GM18867 (cell line): ENCODE results near the gene MYO16.
"Not testable (repeated sequence)": the region's sequence is repeated elsewhere in the genome, so short reads cannot be mapped to it uniquely, and the experiment has no call there.

Experiments used
- ATAC-seq: cut with Tn5 transposase; IDR thresholded peaks from one replicate; pipeline ENCODE4 v1.9.1; 2021; ENCODE audit warnings: mild to moderate bottlenecking, moderate library complexity; ENCODE audit not compliant: unreplicated experiment

The MYO16 gene

DNA sequence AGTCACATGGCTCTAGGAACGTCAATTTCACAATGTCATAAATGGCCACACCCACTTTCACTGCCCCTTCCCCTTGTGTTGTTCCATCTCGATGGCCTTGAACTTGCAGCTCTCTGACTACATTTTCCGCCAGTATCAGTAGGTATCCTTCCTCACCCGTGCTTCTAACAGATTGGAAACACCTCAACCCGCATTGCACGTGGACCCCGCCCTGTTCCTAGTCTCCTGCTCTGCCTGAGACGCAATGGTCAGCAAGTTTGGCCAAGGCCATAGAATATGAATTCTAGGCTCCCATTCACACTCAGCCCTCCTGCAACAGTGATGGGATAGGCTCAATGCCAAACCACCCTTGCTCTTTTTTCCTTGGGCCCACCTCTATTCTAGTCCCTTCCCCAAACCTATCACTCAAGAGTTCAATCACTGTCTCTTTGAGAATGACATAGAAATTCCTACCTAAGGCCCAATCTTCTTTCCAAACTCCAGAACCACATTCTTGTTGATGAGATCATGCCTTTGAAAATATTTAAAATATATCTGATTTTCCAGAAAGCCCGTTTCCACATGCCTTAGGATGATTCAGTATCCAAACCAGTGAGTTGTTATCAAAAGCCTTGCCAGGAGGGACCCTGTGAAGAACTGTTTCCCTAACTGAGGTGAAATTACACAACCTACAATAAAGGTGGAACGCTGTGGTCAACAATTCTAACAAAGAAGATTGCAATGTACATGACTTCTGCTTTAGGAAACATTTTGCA lies 334.6 kb downstream of the MYO16 start:
- ATAC-seq = no peak

DNA sequence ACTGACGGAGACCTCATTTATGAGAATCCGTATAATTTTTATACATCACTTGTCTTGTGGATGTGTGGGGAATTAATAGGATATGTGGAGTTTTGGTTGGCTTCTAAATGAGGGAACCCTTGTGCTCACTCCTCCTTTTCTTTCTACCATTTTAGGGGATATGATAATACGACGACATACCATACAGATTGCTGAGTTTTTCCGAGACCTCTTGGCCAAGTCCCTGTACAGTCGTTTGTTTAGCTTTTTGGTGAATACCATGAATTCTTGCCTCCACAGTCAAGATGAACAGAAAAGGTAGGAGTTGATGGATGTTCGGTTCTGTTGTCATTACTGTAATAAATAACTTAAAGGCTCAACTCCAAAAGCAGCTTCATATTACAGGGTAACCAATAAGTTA lies 335.2 kb downstream of the MYO16 start:
- no peak for ATAC-seq

DNA sequence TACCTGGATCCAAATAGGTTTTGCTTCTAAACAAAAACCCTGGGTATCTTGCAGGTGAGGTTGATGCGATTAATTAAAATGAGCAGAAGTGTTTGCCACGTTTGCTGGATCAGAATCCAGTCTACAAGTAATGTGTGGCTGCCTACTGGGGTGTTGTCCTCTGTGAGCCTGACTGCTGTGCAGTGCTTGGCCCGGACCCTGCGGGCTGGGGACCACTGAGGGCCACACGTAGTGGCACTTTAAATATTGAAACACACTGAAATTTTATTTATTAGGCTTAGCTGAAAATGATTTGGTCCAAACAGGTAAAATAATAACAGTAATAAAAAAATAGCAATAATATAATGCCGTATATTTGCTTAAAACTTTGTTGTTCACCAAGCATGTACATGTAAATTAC lies 338.0 kb downstream of the MYO16 start:
- no peak for ATAC-seq

DNA sequence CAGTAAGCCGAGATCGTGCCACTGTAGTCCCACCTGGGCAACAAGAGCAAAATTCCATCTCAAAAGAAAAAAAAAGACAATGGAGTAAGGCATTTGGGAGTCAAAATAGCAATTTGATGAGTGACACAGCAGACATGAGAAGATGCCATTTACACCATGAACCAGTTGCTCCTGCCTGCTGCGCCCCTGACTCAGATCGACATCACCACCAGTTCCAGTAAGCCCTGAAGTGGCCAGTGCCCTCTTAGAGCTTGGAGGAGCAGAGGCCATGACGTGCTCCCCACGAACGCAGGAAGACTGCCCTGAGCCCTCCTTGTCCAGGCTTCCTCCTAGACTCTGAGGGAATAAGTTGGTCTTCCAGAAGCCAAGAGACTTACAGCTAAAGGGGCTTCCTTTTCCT lies 339.2 kb downstream of the MYO16 start:
- no peak for ATAC-seq

DNA sequence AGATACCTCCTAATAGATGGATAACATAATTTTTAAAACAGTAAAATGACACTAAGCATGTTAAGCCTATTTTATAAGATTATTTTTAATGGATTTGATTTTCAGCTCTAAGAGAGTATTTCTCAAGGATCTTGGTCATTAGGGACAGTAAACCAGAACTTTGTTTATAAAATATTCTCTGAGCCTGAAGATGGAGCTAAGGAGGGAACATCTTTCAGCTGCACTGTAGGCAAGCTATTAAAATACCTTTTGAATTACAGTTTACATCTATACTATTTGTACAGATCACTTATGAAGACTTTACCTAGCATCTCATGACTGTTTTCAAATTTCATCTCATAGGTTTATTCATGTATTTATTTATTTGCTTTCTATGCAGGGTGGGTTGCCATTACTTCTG lies 345.3 kb downstream of the MYO16 start:
- no peak for ATAC-seq

DNA sequence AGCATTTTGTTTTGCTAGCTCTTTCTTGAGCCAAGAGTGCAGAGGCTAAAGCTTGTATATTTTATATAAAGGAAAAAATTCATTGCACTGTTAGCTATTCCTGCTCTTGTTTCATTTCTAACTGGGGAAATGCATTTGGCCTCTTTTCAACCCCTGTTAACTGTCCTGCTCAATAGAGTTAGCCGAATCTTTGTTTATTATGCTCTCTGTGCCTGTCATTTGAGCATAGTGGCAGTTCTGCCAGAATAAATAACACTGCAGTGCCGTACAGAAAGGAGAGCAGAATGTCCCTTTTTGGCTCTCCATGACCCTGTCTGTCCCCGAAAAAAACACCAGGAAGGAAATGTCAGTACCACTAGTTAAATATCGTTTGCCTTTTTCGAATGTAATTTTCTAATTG lies 350.8 kb downstream of the MYO16 start:
- ATAC-seq = no peak

DNA sequence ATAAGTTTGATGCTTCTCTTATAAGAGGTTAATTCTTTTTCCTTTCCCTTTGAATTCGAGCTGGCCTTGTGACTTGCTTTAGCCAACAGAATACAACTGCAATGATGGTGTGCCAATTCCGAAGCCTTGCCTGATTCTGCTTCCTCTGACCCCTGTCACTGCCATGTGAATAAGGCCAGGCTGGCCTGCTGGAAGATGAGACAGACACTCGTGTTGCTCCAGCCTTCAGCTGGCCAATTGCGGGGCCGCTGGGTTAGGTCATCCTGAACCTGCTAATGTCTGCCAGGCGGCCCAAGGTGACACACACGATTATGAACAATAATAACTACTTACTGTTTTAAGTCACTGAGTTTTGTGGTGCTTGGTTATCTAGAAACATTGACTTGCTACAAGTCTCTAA lies 352.0 kb downstream of the MYO16 start:
- no peak for ATAC-seq

DNA sequence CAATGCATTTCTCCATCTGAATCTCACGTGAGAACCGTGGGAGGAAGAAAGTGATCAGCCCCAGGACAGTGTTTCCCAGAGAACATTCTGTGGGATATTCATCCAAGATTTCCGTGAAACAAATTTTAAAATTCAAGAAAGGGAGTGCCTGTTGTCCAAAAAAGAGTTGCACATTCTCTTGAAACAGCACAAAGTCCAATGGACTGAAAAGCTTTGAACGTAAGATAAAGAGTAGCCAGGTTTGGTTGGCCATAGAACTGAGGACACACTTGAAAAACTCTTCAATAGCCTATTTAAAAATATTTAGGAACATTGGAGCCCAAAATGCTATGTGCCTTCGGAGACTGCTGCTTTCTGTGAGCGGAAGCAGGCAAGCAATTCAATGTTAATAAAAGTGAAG lies 353.9 kb downstream of the MYO16 start:
- ATAC-seq = no peak

DNA sequence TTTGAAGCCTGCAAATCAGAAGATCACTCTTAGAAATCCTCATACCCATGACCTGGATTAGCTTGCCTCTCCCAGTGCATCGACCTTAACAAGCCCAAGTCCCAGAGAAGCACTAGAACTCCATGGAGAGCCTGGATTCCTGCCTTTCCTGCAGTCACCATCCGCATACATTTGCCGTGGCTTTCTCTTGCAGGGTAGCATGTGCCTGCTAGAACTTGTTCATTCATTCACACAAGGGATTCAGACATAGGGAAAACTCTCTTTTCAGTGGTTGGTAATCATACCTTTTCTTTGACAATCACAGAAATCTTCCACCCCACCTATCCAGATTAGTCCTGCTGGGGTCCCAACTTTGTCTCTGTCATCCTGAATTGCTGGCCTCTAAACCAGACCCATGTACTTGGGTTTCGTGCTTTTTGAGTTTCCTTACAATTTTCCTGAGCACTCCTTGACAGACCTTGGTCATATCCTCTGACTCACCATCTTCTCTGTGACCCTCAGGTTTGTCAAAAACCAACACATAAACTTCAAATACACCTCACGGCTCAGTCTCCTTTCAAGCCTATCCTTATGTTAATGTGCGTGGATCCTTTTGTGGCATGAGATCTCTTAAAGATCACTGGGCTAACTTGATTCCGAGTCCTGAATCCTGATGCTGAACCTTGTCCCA lies 355.0 kb downstream of the MYO16 start:
- ATAC-seq = no peak

DNA sequence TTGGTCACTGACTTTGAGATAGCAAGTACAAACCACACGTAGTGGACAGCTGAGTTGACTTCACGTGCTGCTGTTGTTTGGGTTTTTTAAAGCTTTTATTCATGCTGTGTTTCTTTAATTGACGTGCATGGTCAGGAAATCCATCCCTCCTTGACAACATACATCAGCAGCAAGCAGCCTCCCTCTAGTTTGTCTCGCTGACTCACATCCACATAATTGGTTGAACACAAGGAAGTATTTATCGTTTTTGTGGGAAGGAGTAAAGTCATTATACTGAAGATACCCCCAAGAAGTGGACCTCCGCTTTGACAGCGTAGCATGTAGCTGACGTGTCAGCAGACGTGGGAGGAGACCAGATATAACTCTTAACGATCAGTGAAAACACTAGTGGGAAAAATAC lies 355.8 kb downstream of the MYO16 start:
- ATAC-seq = no peak

DNA sequence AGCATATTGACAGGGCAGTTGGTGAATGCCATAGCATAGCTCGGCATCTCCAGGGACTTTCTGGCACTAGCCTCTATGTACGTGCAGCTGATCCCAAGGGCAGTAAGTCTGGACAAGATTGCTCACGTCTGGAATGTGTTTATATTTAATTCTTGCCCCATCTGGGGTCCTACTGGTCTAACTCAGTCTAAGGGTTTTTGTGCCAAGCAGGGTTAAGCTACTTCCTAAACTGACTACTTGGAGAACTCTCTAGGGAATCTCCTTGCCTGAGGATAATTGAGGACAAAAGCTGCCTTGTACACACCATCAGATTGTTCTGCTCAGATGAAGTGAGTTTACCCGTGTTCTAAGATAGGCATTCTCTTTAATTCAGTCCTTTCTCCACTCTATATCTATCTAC lies 358.1 kb downstream of the MYO16 start:
- ATAC-seq = no peak

DNA sequence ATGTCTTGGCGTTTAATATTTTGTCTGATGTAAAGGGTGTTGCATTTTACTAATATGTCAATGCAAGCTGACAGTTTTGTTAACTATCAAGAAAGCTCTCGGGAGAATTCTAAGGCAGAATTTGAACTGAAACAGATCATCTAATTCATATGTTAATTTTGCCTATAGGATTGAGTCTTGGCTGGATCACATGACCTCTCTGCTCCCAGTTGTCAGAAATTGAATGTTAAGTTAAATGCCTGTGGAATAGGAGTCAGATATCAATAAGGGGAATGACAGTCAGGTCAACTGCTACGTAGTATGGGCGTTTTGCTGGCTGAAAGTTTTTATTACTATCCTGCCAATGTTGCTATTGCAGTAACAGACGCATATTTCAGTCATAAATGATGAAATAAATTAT lies 358.5 kb downstream of the MYO16 start:
- ATAC-seq = no peak

DNA sequence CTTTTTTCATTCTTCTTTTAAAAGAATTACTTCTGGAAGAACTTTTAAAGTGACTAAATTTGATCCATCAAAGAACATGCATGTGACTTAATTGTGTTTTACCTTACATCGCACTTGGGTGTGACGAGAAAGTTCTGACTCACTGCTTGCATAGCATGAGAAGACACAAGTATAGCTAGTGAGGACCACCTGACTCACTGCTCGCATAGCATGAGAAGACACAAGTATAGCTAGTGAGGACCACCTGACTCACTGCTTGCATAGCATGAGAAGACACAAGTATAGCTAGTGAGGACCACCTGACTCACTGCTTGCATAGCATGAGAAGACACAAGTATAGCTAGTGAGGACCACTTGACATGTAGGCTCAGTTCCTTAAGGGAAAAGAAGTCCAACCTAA lies 362.0 kb downstream of the MYO16 start:
- not testable (repeated sequence) for ATAC-seq

DNA sequence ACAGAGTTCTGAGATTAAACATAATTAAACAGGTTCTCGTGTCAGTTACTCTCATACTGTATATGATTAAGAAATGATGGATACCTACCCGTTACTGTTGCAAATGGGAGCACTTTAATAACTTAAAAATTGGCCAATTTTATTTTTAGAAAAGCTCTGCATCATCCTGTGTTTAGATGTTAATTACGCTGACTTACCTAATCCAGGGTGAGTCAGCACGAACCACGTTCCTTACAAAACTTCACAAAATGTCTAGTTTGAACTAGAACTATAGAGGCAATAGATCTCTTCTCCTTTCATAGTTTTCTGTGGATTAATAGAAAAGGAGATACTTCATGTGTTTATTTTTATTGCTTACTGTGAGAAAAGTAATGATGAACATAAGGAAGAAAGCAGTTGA lies 363.9 kb downstream of the MYO16 start:
- no peak for ATAC-seq

DNA sequence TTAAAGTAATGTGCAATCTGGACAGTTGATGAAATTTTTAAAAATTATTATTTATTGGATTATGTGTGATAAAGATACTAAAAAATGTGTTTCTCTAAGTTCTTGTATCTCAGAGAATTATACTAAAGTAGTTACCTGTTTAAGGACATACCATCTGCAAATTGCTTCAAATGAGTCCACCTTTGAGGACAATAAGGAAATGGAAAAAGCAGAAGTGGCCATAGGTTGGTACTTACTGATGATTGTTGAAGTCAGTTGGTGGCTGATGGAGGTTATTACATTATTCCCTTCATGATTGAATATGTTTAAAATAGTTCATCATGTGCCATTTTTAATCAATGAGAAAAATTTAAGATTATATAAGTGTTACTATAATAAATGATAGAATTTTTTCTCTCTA lies 367.0 kb downstream of the MYO16 start:
- no peak for ATAC-seq

DNA sequence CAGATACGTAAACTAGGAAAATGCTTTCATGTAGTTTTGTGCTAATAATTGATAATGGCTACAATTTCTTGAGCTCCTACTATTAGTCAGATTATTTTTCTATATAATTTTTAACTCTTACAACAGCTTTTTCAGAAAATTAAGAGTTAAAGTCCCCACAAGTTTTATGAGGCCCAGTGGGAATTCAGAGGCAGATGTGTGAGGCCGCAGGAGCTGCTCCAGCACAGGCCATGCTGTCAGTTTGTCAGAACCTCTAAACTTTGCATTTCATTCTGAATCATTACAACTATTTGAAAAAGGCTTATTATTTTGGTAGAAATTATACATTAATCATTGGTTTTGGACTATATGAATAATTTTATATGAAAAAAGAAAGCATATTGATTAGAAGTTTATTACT lies 370.8 kb downstream of the MYO16 start:
- no peak for ATAC-seq

DNA sequence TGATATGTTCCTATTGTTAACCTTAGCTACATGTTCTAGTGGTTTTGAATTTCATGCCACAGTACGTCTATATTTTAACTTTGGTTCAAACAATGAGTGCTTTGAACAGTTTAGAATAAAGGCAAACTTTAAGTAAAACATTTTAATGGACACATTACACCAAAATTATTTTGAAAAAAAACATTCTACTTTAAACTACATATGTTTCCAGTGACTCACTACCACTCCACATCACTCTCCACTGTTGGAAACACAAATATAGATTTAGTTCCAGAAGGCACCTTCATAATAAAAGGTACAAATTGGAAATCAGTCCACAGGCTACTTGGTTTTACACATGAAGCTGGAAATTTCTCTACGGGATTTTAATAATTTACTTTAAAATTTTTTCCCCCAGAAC lies 373.5 kb downstream of the MYO16 start:
- ATAC-seq = no peak

DNA sequence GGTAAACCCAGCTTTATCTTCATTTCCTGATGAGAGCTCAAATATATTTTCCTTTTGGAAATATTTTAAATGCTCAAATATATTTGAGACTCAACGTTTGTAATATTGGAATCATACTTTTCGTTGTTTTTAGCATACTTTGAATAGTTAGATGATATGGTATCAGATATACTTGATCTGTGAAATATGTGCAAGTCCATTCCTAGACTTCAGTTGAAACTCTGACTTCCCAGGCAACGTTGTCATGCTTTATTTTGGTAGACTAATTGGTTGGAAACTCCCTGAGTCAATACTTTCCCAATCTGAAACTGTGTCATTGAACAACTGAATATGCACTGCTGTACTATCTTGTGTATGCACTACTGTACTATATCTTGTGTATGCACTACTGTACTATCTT lies 378.5 kb downstream of the MYO16 start:
- ATAC-seq = no peak

DNA sequence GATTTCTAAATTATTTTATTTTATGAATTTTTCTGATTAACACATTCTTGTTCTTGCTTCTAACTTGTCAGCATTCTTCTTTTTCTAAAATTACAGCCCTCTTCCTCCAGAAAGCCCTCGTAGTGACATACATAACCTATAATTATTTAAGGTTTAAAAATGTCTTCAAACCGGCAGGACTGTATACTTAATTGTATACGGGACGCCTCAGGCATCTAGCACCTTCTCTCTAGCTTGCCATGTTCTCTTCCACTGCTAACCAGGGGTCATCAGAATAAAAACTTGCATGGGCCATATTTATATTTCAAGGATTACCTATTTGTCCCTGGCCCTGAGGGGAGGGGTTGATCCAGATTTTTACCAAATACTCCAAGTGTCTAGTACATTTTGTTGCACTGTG lies 380.3 kb downstream of the MYO16 start:
- no peak for ATAC-seq

DNA sequence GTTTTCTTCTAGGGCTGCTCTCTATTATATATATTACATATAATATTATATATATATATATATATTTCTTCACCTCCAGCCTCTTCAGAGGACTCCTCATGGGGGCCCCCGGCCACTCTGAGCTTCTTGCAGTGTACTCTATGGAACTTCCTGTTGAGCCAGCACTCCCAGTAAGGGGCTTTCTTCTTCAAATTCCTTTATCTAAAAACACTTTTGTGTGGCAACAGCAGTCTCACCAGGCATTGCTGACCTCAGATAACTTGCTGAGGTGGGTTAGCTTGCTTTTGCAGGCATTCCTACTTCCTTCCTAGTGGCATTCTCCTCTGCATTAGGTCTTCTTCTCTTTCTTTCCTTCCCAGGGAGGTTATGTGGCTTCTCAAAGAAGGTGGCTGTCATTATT lies 381.5 kb downstream of the MYO16 start:
- no peak for ATAC-seq

DNA sequence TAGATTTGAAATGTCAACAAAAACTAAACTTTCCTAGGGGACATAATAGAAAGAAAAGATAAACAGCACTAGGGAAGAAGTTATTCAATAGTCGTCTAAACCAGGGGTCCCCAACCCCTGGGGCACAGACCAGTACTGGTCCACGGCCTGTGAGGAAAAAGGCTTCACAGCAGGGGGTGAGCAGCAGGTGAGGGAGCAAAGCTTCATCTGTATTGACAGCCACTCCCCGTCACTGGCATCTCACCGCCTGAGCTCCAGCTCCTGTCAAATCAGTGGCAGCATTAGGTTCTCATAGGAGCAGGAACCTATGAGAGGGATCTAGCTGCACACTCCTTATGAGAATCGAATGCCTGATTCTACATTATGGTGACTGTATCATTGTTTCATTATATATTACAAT lies 382.7 kb downstream of the MYO16 start:
- no peak for ATAC-seq

DNA sequence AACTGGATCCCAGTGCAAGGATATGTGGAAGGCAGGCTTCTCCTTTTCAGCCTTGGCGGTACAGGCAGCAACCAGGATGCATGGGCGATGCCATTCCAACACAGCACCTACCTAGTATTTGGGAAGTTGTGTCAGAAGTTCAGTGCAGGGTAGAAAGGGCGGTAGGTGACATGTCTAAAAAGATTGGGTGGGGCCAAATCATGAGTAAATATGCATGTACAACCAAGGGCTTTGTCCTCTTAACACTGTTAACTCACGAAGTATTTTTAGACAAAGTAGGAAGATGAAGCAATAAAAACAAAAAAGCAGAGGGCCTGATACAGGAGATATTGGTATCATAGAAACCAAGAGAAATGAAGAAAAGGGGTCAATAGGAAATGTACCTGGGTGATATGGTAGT lies 392.1 kb downstream of the MYO16 start:
- no peak for ATAC-seq

DNA sequence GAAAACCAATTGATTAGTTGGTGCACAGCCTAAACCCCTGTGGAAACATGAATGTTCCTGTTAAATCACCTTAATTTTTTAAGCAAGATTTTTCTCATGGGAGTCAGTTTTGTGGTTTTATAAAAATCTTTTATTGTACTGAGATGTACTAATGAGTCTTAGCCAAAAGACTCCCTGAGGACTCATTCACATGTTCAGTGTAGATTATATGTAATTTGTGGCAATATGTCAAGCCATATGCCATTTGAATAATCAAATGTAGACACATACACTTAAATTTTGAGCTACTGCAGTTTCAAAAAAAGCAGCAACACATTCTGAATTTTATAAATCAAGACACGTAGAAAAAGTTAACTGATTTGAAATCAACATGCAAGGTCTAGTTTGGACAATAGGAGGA lies 395.2 kb downstream of the MYO16 start:
- ATAC-seq = no peak
